Measurements from ENCODE around the gene PPAN.

PPAN gene

DNA sequence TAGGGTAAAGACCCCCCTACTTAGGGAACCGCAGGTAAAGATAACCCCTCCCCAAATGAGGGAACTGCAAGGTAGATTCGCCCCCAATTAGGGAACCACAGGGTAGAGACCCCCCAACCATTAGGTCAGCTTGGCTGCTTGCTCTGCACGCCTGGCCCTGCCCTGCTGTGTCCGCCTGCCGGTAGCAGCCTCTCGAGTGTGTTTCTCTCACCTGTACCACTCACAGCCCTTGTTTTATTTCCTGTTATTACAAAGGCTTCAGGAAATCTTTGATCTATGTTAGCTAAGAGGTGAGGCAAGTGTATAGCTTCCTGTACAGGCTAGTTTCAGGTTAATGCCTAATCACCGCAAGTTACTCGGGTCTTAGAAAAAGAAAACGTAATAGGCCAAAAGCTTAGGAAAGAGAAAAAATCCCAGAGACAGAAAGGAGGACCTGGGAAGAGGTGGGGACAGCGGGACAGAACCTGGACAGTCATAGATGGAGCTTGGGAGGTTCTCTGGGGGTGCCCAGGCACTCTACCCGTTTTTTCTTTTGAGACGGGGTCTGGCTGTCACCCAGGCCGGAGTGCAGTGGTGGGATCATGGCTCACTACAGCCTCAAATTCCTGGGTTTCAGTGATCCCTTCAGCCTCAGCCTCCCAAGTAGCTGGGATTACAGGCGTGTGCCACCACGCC is 36.7 kb downstream of the PPAN start:
- DNase-seq = no peak
- Mint-ChIP-seq H3K27me3 (ENCODE audit: low read depth, poor library complexity) (no peaks in the 10 kb centered on the region), H3K27ac (no peak overlapping the region), H3K4me1 (no peaks in the 10 kb centered on the region), H3K9me3 (no peaks in the 10 kb centered on the region), H3K36me3 (ENCODE audit: low read depth) (peaks cover 43% of the 10 kb centered on the region), H3K4me3 (no peak overlapping the region)
- TF ChIP-seq, protein P1, sequence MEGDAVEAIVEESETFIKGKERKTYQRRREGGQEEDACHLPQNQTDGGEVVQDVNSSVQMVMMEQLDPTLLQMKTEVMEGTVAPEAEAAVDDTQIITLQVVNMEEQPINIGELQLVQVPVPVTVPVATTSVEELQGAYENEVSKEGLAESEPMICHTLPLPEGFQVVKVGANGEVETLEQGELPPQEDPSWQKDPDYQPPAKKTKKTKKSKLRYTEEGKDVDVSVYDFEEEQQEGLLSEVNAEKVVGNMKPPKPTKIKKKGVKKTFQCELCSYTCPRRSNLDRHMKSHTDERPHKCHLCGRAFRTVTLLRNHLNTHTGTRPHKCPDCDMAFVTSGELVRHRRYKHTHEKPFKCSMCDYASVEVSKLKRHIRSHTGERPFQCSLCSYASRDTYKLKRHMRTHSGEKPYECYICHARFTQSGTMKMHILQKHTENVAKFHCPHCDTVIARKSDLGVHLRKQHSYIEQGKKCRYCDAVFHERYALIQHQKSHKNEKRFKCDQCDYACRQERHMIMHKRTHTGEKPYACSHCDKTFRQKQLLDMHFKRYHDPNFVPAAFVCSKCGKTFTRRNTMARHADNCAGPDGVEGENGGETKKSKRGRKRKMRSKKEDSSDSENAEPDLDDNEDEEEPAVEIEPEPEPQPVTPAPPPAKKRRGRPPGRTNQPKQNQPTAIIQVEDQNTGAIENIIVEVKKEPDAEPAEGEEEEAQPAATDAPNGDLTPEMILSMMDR (IDR thresholded peaks at IDR 0.05) = no peak

GRCh38 chr19:10143681-10144080 is 37.5 kb downstream of the PPAN start:
- peaks cover 50% of the 10 kb centered on the region for H3K36me3 Mint-ChIP-seq (ENCODE audit: low read depth)
- H3K4me3 Mint-ChIP-seq = no peak overlapping the region
- no peaks in the 10 kb centered on the region for H3K27me3 Mint-ChIP-seq (ENCODE audit: low read depth, poor library complexity)
- TF ChIP-seq, protein P1 (IDR thresholded peaks at IDR 0.05) = no peak
- H3K9me3 Mint-ChIP-seq = no peaks in the 10 kb centered on the region
- DNase-seq = no peak
- H3K27ac Mint-ChIP-seq = no peak overlapping the region
- no peaks in the 10 kb centered on the region for H3K4me1 Mint-ChIP-seq

DNA sequence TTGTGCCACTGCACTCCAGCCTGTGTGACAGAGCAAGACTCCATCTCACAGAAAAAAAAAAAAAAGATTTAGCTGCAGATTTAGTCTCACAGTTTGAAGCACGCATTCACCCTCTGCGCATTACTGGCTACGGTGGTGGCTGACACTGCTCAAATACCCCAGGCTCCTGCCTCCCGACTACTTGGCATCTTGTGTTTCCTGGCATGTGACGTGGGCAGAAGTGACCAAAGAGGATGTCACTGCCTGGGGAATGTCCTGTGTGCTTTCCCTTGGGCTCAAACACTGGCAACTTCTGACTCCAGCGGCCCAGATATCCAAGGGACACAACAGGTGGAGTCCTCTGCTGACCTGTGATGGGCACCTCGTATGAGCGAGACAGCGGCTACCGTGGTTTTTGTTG is 38.2 kb downstream of the PPAN start:
- Mint-ChIP-seq H3K4me1 (no peaks in the 10 kb centered on the region), H3K36me3 (ENCODE audit: low read depth) (peaks cover 52% of the 10 kb centered on the region), H3K9me3 (no peaks in the 10 kb centered on the region), H3K27me3 (ENCODE audit: low read depth, poor library complexity) (no peaks in the 10 kb centered on the region), H3K27ac (no peak overlapping the region), H3K4me3 (no peak overlapping the region)
- TF ChIP-seq, protein P1 (IDR thresholded peaks at IDR 0.05) = no peak
- DNase-seq = no peak

DNA sequence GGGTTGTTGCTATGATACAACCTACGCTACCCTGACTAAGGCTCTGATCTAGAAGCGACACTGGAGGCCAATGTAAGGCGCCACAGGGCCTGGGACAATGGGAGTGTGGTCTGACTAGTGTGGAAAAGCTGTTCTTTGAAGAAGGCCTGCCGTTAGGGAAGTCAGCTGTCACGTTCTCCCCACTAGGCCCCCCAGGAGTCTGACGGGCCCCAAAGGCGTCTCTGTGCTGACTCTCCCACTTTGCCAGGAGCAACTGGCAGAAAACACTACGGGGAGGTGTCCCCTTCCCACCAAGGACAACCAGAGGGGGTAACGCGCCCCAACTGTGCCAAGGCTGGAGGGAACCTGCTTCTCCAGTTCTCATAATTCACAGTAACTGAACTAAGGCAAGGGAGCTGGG is 38.9 kb downstream of the PPAN start:
- TF ChIP-seq, protein P1 (IDR thresholded peaks at IDR 0.05) = no peak
- H3K27ac Mint-ChIP-seq = no peak overlapping the region
- H3K4me3 Mint-ChIP-seq = no peak overlapping the region
- no peak for DNase-seq
- H3K4me1 Mint-ChIP-seq = no peaks in the 10 kb centered on the region
- H3K27me3 Mint-ChIP-seq (ENCODE audit: low read depth, poor library complexity) = no peaks in the 10 kb centered on the region
- H3K36me3 Mint-ChIP-seq (ENCODE audit: low read depth) = peaks cover 59% of the 10 kb centered on the region
- no peaks in the 10 kb centered on the region for H3K9me3 Mint-ChIP-seq

DNA sequence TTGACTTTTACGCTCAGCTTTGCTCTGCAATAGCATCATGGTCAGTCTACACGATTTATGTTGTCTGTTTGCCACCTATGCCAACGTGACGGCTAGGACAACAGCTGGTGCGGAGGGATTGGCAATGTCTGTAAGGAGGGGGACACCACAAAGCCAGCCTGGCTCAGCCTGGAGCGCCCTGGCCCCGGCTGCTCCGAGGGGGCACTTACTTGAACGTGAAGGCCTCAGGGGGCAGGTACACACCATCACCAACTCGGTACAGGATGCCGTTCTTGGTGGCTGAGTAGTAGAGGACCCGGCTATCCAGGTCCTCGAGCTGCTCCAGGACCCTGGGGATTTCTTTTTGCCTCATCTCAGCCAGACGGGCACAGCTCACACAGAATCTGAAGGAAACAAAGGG is 40.0 kb downstream of the PPAN start:
- H3K27ac Mint-ChIP-seq = no peak overlapping the region
- TF ChIP-seq, protein P1 (IDR thresholded peaks at IDR 0.05) = no peak
- peaks cover 62% of the 10 kb centered on the region for H3K36me3 Mint-ChIP-seq (ENCODE audit: low read depth)
- H3K4me3 Mint-ChIP-seq = no peak overlapping the region
- H3K27me3 Mint-ChIP-seq (ENCODE audit: low read depth, poor library complexity) = no peaks in the 10 kb centered on the region
- H3K4me1 Mint-ChIP-seq = no peaks in the 10 kb centered on the region
- H3K9me3 Mint-ChIP-seq = no peaks in the 10 kb centered on the region
- no peak for DNase-seq

DNA sequence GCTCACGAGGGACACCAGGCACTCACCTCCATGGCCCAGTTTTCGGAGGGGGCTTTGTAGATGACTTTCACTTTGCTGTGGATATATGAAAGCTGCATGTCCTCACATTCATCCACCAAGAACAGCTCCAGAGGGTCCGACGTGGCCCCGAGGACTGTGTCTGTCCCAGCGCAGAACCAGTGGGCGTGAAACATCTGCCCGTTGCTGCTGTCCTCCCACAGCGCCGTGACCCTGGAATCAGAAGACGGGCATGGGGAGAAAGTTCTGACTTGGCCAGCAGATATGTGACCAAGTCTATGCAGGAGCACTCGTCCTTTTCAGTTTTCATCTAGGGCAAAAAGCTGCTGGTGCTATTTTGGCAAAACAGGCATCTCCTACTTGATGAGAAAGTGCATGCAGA is 43.3 kb downstream of the PPAN start:
- peaks cover 79% of the 10 kb centered on the region for H3K36me3 Mint-ChIP-seq (ENCODE audit: low read depth)
- H3K4me3 Mint-ChIP-seq = no peak overlapping the region
- TF ChIP-seq, protein P1 (IDR thresholded peaks at IDR 0.05) = no peak
- no peaks in the 10 kb centered on the region for H3K4me1 Mint-ChIP-seq
- no peaks in the 10 kb centered on the region for H3K27me3 Mint-ChIP-seq (ENCODE audit: low read depth, poor library complexity)
- no peak for DNase-seq
- H3K9me3 Mint-ChIP-seq = no peaks in the 10 kb centered on the region
- H3K27ac Mint-ChIP-seq = no peak overlapping the region
